ENCODE measurements around the gene SETD7.
"Not testable (repeated sequence)": the region's sequence is repeated elsewhere in the genome, so short reads cannot be mapped to it uniquely, and the experiment has no call there.

Gene SETD7

DNA sequence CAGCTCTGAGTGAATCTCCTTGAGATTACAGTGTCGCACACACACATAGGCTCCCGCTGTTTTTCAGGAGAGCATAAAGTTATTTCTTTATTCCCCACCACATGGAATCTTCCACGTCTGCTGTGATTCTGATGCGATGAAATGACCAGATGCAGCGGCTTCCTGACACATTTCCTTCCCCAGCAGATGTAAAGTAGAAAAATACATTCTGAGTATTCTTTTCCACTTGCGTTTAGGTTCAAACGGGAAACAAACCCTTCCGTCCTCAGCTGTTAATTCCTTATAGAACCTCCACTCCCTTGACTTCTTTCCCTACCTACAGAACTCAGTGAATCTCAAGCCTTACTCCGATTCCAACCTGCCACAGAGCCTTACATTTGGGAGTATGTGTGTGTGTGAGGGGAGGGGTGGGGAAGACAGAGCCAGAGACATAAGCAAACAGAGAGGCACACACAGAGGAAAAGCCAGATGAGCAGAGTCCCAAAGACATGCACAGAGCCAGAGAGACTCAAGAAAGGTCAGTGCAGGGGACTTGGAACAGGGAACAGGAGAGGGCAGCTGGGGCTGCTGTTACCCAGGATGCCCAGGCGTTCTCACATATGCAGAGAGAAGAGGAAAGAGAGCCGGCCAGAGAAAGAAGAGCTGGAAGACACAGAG is 47.3 kb downstream of the SETD7 start:
- DNase-seq = no peak

DNA sequence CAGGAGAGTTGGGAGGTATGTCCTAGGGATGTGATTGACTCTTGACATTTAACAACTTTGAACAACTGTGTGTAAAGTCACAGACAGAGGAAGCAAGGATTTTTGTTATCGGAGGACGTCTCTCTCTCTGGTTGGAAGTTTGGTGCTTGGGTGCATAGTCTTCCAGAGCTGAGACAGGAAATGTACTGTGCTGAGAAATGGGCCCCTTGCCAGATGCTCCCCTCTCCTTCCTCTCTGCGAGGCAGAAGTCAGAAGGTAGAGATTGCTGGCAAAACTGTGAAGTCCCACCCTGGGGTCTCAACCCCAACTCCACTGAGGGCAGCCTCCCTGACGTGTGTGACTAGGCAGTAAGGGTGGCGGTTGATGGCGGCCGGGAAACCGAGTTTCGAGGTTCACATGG is 49.2 kb downstream of the SETD7 start:
- no peak for DNase-seq

DNA sequence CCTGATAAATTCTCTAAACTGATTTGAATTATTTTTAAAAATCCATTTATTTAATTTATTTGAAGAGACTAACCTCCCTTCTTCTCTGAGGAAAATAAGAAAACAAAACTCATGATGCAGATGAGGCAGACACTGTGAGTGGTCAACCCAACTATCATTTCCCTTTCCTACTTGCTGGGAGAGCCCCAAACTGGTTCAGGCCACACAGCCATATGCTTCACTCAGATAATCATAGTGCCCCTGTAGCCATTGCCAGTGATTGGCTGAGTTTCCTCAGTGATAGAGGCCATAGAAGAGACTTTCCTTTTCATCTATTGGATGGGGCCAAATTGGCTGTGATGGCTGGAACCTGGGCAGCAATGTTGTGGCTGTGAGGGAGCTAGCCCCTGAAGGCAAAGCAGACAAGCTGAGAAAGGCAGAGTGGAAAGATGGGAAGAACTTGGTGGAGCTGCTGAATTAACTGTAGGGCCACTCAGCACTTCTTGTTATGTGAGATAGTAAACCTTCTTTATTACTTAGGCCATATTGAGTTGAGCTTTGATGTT is 52.3 kb downstream of the SETD7 start:
- no peak for DNase-seq

DNA sequence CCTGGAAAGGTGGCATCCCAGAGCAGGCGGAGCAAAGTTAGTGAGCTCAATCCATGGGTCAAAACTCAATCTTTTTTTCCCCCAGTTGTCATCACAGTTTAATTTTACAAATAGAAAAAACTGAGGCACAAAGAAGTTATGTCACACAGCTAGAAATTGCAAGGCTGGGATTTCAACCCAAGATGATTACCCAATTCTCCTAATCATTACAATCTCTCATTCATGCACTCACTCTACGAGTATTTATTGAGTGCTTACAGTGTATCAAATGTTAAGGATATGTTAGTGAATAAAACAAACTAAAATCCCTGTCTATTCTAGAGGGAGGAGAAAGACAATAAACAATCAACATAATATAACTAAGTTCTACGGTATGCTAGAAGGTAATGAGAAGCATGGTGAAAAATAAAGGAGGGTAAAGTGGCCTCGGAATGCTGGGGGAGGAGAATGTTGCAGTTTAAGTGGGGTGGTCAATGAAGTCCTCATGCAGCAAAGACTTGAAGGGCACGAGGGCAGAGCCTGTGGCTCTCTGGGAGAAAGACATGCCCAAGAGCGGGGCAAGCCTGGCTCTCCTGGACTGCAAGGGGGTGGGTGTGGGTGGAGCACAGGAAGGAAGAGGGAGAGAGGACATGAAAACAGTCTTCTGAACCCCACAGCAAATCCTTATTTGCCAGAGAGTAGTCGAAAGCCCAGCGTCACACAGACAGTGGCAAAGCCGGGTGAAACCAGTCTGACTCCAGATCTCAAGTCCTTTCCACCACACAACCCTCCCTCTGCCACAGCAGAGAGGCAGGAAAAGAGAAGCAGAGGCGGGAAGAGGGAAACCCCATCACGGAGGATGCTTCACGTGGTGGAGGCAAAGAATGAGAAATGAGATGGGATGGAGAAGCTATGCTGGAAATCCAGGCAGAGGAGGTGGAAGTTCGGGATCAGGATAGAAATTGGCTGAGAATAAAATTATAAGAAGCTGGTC is 53.8 kb downstream of the SETD7 start:
- no peak for DNase-seq

DNA sequence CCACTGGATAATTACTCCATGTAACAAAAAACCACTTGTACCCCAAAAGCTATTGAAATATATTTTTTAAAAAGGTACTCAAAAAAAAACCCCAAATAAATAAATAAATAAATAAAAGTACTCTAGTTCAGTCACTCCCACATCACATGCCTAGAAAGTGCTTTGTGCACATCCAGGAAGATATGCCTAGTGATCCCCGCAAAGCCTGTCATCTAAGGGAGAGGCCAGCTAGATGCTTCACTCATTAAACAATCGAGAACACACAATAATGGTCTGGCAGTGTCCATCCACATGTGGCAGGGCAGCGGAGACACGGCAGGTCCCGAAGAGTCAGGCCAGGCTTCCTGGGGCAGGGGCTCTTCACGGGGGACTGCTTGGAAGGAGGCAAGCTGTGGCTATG is 54.5 kb downstream of the SETD7 start:
- DNase-seq = no peak

DNA sequence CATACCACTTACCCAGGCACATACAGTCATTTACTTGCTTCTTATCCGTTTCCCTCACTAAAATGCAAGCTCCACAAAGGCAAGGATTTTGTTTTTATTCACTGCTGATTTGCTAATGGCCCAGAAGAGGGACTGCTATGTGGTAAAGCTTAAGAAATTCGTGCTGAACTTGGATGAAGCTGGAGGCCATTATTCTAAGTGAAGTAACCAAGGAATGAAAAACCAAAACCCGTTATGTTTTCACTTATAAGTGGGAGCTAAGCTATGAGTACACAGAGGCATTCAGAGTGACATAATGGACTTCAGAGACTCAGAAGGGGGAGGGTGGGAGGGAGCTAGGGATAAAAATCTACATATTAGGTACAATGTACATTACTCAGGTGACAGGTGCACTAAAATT is 54.9 kb downstream of the SETD7 start:
- no peak for DNase-seq

DNA sequence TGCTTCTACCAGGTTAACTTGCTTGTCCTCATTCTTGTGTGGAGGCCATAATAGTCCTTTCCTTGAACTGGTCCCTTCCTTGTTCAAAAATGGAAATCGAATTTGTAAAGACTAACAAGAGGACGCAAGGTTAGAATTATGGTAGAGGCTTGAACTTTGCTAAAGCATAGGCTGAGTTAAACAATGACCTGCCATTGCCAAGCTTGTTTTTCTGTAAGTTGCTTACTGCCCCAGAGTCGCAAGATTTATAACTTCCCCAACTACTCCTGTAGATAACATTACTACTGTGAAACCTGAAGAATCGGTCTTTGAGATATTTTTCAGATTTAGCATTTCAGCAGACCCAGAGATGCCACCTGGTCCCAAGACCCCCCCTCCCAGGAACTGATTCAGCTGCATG is 56.8 kb downstream of the SETD7 start:
- DNase-seq = no peak

DNA sequence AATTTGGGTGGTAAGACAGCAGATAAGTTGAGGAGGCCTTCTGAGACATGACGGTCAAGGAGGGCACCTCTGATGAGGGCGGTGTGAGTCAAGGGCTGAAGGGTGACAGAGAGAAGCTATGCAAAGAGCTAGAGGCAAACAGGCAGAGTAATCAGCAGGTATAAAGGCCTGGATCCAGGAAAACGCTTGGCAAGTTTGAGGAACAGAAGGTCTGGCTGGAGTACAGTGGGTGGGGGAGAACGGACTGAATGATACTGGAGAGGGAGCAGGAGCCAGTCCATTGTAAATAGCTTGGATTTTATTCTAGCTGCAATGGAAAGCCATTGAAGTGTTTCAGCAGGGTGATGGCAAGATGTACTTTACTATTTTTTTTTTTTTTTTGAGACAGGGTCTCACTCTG is 62.8 kb downstream of the SETD7 start:
- DNase-seq = no peak

DNA sequence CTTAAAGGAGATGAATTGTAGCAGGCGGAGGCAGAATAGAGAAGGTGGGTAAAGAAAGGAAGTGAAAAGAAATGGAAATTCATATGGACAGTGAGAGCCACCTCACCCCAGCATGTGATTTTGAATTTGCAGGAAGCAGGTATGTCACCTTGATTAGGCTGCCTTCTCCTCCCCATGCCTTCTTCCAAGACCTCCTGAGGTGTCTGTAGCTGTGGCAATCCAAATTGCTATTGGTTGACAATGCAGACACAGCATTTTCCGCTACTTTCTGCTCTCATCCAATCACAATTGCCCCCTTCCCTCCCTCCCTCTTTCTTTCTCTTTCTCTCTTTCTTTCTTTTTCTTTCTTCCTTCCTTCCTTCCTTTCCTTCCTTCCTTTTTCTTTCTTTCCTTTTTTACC is 63.6 kb downstream of the SETD7 start:
- no peak for DNase-seq

DNA sequence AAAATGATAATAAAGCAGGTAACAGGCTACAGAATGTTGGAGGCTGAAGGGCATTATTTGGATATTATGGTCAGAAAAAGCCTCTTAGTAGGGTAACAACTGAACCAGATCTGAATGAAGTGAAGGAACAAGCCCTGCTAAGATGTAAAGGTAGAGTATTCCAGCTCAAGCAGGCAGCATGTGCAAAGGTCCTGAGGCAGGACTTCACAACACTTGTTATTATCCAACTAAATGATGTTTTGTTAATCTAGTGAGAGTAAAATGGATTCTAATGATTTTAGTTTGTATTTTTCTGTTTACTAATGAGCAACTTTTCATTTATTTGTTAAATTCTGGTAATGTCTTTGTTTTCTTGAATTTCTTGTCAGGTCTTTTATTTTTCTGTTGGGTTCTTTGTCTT is 66.4 kb downstream of the SETD7 start:
- DNase-seq = no peak

DNA sequence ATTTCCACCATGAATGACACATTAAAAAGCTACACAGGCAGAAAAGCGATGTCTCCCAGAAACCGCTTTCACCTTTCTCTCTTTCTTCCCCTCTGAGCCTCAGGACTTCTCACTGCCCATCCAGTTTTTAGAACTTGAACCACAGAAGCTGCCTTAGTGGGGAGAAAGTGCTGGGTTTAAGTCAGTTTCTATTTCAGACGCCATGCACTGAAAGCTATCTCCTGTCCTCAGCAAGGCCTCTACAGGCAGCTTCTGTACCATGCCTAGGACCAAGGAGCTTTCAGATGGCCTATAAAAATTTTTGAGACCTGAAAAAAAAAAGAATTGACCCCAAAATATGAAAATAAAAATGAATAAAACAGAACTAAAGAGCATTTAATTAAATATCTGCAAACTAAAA is 67.6 kb downstream of the SETD7 start:
- DNase-seq = no peak

DNA sequence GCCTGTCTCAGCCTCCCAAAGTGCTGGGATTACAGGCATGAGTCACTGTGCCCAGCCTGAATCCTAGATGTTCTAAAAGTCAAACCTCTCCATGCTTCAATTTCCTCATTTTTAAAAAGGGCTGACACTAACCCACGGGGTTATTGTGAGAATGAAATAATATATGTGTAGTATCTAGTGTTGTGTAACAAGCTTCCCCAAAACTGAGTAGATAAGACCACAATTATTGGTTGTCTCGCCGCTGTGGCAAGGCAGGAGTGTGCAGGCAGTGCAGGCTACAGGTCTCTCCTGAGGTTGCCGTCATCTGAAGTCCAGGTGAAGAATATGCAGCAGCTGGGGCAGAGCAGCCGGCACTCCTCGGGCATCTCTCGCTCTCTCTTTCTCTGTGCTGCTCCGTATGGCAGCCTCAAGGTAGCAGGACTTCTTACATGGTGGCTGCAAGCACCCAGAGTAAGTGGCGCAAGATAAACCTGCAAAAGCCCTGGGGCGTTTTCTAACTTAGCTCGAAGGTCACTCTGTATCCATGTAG is 71.2 kb downstream of the SETD7 start:
- no peak for DNase-seq

DNA sequence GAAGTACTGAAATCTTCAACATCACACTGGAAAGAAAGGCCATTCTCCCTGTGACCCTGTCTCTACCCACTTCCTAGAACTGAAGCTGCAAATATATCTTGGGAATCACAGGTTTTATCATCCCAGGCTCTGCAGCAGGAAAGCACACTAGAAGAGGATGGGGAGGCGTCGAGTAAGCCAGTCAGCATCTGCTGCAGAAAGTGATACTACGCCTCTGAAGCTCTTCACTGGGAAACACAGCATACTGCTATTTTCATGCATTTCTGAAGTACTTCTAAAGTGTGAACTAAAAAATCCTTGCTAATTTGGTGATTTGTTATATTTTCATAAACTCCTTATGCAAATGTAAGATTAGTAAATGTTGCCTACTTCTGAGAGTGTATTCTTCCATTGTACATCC is 73.0 kb downstream of the SETD7 start:
- no peak for DNase-seq

DNA sequence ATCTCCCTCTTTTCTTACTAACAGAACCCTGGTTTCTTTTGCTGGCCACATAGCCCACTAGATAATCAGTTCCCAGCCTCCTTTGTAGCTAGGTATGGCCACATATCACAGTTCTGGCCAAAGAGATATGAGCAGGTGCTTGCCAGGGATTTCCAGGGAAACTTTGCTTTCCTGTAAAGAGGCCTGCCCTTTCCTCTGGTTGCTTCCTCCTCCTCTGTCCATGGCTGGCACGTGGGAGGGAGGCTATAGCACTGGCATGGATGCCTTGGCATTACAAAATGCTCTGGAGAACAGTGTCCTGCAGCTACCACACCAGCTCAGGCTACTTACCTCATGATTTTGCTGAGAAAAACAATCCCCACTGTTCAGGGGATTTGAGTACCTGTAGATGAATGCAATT is 74.6 kb downstream of the SETD7 start:
- no peak for DNase-seq

DNA sequence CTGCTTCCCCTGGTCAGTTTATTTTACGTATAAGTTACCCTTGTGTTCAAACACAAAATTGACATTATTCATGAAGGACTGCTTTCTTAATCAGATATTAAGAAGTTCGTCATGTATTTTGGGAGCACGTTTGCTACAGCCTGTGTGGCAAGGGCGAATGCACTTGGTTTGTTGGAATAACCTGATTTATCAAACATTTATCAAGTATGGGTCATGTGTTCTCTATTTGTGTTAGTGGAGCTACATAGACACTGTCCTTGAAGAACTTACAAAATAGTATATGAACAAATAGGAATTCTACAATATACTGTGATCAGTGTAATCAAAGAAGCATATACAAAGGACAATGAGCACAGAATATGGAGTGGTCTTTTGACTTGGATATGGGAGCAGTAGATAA is 79.7 kb downstream of the SETD7 start:
- DNase-seq = no peak

DNA sequence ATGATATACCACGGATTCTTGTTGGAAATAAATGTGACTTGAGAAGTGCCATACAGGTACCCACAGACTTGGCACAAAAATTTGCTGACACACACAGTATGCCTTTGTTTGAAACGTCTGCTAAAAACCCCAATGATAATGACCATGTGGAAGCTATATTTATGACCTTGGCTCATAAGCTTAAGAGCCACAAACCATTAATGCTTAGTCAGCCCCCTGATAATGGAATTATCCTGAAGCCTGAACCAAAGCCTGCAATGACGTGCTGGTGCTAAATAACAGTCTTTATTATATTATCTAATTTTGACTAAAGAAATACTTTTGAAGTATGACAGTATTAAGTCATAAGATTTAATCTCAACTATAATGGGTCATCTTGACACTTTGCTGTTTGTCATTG is 83.2 kb downstream of the SETD7 start:
- no peak for DNase-seq

DNA sequence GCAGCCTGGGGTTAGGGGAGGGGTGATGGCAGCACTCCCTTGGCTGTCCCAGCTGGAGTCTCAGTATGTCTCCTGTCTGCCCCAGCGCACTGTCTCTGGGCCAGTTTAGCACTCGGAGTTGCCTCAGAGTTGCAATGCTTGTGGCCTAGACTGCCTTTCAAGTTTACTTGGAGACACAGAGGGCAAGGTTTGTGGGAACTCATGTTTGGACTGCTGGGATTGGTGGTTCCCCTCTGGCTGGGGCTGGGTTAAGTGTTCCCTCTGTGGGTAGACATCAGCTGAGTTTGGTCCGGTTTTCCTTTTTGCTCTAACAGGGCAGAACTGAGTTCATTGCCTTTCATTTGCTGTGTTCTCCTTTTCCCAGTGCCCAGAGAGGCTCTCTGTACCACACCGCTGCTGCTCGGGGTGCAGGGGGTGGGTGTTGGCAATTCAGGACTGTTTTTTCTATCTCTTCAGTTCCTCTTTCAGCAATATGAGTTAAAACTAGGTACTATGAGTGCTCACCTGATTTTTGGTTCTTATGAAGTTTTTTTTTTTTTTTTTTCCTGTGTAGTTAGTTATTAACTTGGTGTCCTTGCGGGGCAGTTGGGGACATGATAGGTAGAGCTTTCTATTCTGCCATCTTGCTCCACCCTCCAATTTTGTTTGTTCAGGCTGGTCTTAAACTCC is 84.9 kb downstream of the SETD7 start:
- no peak for DNase-seq

DNA sequence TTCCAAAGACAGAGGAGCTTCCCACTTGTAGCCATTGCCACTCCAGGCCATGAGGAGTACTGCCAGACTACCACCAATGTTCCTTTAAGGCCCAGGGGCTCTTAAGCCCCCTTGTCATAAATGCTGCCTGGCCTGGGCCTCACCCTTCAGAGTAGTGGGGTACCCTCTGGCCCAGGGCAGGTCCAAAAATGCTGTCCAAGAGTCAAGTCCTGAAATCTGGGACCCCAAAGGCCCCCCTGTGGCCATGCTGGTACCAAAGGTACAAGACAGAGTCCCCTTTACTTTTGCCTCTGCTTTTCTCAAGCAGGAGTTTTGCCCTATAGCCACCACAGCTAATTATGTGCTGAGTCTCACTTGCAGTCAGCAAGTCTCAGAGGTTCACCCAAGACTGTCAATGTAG is 85.7 kb downstream of the SETD7 start:
- DNase-seq = no peak

DNA sequence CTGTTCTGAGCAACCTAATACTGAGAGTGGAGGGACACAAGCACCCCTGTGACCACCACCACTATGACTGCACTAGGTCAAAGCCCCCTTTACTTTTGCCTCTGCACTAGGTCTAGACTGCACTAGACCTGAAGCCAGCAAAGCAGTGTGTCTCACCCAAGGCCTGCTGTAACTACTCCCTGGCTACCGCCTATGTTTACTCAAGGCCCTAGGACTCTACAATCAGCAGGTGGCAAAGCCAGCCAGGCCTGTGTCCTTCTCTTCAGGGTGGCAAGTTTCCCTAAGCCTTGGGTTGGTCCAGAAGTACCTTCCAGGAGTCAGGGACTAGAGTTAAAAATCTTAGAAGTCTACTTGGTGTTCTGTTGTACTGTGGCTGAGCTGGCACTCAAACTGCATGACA is 86.2 kb downstream of the SETD7 start:
- no peak for DNase-seq

DNA sequence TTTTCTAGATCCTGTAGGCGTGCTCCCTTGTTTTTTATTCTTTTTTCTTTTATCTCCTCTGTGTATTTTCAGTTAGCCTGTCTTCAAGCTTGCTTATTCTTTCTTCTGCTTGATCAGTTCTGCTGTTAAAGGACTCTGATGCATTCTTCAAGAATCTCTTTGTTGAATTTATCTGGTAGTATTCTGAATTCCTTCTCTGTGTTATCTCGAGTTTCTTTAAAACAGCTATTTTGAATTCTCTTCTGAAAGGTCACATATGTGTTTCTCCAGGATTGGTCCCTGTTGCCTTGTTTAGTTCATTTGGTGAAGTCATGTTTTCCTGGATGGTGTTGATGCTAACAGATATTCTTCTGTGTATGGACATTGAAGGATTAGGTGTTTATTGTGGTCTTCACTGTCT is 86.8 kb downstream of the SETD7 start:
- DNase-seq = no peak

DNA sequence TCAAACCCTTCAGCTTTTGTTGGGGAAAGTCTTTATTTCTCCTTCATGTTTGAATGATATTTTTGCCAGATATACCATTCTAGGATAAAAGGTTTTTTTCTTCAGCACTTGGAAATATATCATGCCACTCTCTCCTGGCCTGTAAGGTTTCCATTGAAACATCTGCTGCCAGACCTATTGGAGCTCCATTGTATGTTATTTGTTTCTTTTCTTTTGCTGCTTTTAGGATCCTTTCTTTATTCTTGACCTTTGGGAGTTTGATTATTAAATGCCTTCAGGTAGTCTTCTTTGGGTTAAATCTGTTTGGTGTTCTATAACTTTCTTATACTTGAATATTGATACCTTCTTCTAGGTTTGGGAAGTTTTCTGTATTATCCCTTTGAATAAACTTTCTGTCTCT is 87.3 kb downstream of the SETD7 start:
- DNase-seq = not testable (repeated sequence)

DNA sequence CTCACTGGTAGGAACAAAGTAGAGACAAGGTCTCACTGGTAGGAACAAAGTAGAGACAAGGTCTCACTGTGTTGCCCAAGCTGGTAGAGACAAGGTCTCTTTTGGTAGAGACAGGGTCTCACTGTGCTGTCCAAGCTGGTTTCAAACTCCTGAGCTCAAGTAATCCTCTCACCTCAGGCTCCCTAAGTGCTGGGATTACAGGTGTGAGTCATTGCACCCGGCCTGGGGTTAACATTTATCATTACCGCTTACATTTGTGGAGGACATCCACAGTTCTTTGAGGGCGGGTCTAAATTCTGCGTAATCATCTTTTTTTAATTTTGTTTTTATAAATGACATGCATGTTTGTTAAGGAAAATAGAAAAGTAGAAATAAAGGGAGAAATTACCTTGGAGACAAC is 90.1 kb downstream of the SETD7 start:
- no peak for DNase-seq

DNA sequence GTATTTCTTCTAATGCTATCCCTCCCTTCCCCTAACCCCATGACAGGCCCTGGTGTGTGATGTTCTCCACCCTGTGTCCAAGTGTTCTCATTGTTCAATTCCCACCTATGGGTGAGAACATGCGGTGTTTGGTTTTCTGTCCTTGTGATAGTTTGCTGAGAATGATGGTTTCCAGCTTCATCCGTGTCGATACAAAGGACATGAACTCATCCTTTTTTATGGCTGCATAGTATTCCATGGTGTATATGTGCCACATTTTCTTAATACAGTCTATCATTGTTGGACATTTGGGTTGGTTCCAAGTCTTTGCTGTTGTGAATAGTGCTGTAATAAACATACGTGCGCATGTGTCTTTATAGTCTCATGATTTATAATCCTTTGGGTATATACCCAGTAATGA is 91.5 kb downstream of the SETD7 start:
- not testable (repeated sequence) for DNase-seq
